ENCODE results near the gene OR2A25.

- TF ChIP-seq CTCF (IDR thresholded peaks at IDR 0.05 in 2 of 3, conservative IDR thresholded peaks at IDR 0.05 in 1 of 3; ENCODE audit: control insufficient read depth in 2 of 3, extremely low read depth in 1 of 3, insufficient read depth in 1 of 3, low read depth in 3 of 3, low read length in 3 of 3) (no peak), POLR2AphosphoS5 (IDR thresholded peaks at IDR 0.05; ENCODE audit: low read length) (no peak), CREB1 (IDR thresholded peaks at IDR 0.05; ENCODE audit: low read depth) (no peak), SREBF2 (IDR thresholded peaks at IDR 0.05; ENCODE audit: low read length) (no peak), EP300 (IDR thresholded peaks at IDR 0.05; ENCODE audit: borderline replicate concordance in 1 of 2, control insufficient read depth in 1 of 2, low read depth in 2 of 2, low read length in 2 of 2) (no peak), CBFB (IDR thresholded peaks at IDR 0.05; ENCODE audit: low read depth) (no peak), TAF1 (IDR thresholded peaks at IDR 0.05; ENCODE audit: borderline replicate concordance, low read depth, low read length) (no peak), RAD21 (IDR thresholded peaks at IDR 0.05; ENCODE audit: insufficient read depth, low read depth, low read length) (no peak)
These were observed 16.4 kb downstream of the OR2A25 start, which contains the start of gene OR2A12 for GRCh38 chr7:144085978-144086377.

Data from GM12878 (cell line).